Esophagus mucosa (tissue), 1 donor: ENCODE data around the gene DACT2. TPM values are rescaled to one million over a fixed set of nuclear protein-coding genes. Genes with fewer than 3 reads are reported as not detected.
"Not testable (repeated sequence)": the region's sequence is repeated elsewhere in the genome, so short reads cannot be mapped to it uniquely, and the experiment has no call there.

ENCODE experiments used
- ATAC-seq: fragments of 200-7000 bp; cut with Tn5 transposase; one replicate; pipeline ENCODE4 v1.9.1; 2020
- total RNA-seq: library from RNA; stranded (reverse); gene quantifications from one replicate; pipeline ENCODE4 v1.2.4, GENCODE V29; 2023
- donor health status: DM: yes; HTN: yes; CAD: no.

The DACT2 gene
- 0.44 TPM for total RNA-seq

DNA sequence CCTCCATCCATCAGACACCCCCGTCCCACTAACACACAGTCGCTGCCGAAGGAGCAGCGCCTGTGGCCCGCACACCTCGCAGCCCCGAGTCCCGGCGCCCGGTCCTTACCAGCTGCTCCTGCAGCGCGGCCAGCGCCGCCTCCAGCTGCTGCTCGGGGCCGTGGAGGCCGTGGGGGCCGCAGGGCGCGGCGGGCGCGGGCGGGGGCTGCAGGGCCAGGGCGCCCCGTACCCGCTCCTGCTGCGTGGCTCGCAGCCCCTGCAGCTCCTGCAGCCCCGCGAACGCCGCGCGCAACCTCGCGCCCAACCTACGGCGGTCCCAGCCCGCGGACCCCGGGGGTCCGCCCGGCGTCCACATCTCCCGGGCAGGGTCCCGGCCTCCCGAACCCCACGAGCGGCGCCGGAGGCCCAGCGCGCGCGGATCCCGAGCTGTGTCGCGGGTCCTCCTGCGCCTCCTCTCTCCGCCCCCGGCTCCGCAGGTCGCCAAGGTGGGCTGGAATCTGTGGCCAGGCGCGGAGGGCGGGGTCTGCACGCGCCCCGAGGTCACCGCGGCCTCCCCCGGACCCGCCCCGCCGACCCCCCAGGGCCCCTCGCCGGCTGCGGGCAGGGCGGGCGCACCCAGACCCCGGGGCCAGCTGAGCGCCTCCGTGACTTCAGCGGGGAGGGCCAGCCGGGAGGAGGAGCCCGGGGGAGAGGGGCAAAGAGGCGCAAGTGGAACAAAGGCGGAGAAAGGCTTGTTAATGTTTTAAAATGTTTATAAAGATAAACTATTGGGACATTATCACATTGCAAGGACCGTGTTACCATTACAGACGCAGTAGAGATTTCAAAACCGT lies at the start of gene DACT2:
Gene DACT2, minus strand, starts transcription at position 499 of the 833 bp plus-strand sequence. Its CDS starts 144 bp downstream, at position 355.
- peak; percentile 19 for ATAC-seq

GRCh38 chr6:168368936-168369335 lies 49.4 kb upstream of the DACT2 start:
- ATAC-seq: no peak

- ATAC-seq: no peak
Observed at GRCh38 chr6:168368066-168368820, 48.7 kb upstream of the DACT2 start.

DNA sequence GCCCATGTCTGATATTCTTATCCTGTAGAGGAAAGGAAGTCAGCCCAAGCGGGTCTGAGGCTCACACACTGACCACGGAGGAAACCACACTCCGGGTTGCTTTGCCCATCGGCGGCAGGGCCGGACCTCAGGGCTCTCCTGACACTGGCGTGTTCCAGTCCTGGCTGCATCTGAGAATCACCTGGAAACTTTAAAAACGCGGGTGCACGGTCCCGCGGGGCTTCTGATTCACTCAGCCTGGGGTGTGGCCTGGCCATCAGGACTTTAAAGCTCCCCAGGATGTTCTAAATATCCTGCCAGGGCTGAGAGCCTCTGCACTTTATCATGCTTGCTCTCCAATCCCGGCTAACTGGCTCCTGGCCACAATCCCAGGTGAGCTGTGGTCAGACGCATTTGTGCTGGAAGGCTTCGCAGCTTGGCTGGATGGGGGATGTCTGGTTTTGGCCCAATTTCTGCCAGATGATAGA lies 47.7 kb upstream of the DACT2 start:
- ATAC-seq: no peak

DNA sequence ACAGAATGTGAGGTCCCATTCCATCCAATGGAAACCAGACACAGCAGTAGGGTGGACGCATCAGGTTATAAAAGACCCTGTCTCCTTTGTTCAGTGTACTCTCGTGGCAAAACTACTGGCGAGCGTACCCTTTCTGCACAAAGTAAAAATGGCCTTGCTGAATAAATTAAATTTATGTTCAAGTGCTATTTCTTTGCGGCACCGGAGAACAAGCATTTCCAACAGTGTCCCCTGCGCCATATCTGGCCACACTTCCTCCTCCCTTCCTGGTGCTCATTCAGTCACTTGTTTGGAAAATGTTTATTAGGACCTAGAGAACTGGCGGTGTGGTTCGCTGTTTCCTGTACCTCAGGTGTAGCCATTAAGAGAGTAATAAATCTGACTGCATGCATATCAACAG lies 46.9 kb upstream of the DACT2 start:
- no peak for ATAC-seq

DNA sequence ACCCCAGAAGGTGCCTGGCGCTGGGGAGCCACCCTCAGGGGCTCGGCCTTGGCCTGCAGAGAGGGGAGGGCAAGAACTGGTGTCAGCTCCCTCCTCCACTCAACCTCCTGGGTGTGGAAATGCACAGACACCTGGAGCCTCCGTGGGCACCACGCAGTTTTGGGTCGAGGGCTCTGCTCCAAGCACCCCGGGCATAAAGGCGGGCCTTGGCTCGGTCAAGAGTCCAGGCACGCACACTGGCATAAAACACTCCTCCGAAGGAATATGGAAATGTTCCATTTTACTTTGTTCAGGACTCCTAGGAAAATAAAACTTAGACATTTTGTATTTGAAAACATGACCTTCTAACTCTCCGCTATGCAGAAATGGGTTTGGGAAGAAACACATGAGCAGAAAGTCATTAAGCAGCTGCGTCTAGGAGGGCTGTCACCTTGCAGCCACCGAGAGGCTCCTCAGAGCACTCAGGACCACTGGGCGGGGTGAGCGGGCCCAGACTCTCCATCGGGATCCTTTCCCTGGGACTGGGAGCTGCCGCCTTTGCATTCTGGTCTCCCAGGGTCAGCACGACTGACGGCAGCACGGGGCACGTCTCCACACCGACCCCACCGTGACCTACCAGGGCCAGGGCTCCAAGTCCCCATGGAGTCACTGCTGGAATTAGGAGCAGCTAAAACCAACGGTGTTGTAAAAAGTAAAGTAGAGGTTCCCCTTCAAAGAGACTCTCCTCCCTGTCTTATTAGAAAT lies 46.0 kb upstream of the DACT2 start:
- ATAC-seq: no peak

- ATAC-seq: no peak
Observed at GRCh38 chr6:168364793-168365421, 45.3 kb upstream of the DACT2 start.

- no peak for ATAC-seq
Observed at GRCh38 chr6:168363811-168364792, 44.5 kb upstream of the DACT2 start.

GRCh38 chr6:168363302-168363701 lies 43.7 kb upstream of the DACT2 start:
- ATAC-seq: no peak

GRCh38 chr6:168362276-168362990 lies 42.9 kb upstream of the DACT2 start:
- no peak for ATAC-seq

DNA sequence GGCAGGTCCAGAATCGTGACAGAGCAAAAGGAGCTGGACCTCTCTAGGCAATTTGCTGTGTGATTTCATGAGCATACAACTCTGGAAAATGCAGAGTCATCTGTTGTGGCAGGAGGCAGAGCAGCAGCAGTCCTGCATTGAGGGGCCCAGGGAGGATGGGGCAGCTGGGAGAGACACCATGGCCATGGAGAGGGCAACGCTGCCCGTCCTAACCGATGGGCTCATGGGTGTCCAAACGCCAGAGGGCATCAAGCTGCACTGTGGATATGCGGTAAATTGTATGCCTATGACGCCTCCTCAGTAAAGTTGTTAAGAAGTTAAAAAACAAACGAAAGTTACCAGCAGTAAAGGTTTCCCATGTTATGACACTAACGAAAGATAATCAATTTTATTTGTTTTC lies 42.2 kb upstream of the DACT2 start:
- ATAC-seq: no peak

DNA sequence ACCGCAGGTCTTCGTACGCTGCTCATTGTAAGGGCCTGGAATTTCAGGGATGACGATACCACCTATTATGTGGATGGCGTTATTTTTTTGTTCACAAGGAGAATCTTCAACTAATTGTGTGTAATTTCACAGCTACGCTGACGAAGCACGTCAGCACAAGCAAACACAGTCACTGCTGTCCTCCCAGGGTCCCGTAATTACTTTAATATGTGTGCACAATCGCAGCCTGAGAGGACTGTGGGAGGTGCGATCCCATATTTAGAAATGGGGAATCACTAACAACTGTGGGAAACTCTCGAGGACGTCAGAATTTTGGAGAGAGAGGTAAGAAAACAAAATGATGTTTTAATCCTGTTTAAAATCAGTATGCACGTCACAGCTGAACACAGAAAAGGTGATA lies 40.2 kb upstream of the DACT2 start:
- ATAC-seq: no peak

- no peak for ATAC-seq
Observed at GRCh38 chr6:168358842-168359420, 39.4 kb upstream of the DACT2 start.

DNA sequence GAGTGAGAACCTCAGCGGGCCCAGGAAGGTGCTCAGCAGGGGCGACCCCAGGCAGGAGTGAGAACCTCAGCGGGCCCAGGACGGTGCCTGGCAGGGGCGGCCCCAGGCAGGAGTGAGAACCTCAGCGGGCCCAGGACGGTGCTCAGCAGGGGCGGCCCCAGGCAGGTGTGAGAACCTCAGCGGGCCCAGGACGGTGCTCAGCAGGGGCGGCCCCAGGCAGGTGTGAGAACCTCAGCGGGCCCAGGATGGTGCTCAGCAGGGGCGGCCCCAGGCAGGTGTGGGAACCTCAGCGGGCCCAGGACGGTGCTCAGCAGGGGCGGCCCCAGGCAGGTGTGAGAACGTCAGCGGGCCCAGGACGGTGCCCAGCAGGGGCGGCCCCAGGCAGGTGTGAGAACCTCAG lies 37.3 kb upstream of the DACT2 start:
- not testable (repeated sequence) for ATAC-seq

GRCh38 chr6:168355716-168356522 lies 36.3 kb upstream of the DACT2 start:
- peak; percentile 96 for ATAC-seq

DNA sequence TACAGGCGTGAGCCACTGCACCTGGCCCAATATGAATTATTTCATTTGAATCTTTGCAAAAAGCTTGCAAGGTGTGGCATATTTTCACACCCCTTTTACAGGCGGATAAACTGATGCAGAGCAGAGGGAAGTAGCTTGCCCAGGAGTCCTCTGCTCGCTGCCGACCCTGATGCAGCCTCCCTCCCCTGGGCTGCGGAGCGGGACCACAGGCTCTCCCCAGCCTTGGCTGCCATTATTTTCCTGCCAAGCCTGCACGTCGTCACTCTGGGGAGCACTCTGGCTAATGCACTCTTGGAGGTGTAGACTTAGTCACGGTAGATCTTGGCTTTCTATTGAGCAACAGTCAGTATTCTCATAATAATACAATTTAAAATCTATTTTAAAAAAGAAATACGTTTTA lies 34.8 kb upstream of the DACT2 start:
- no peak for ATAC-seq

DNA sequence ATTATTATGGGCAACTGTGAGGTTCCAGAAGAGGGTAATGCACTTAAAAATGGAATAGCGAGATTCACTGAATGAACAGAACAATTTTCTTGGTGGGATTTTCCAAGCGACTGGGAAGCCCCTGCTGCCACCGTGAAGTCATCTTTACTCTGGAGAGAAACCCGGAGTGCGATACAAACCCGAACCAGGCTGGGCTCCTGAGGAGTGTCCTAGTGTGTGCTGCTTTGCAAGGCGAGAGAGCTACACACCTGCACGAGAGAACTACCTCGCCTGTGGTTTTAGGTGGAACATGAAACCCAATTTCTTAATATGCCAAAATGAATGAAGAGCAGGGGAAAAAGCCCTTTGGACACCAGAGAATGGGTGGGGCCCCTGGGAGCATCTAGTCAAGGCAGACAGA lies 33.5 kb upstream of the DACT2 start:
- no peak for ATAC-seq

DNA sequence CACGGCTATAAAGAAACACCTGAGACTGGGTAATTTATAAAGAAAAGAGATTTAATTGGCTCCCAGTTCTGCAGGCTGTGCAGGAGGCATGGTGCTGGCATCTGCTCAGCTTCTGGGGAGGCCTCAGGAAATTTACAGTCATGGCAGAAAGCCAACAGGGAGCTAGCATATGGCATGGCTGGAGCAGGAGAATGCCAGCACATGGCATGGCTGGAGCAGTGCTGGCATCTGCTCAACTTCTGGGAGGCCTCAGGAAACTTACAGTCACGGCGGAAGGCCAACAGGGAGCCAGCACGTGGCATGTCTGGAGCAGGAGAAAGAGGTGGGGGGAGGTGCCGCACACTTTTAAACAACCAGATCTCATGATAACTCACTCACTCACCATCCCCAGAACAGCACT lies 32.5 kb upstream of the DACT2 start:
- ATAC-seq: no peak

- no peak for ATAC-seq
Observed at GRCh38 chr6:168349718-168350210, 30.2 kb upstream of the DACT2 start.
